ENCODE measurements around the gene MND1. TPM values are rescaled to one million over a fixed set of nuclear protein-coding genes. Genes with fewer than 3 reads are reported as not detected.

MND1 gene
- total and polyA plus RNA-seq, 2 of the 8 experiments (the other 6 are each of a cell fraction or from before 2014, with no cell fraction given) = 4.4 to 26.2 TPM

DNA sequence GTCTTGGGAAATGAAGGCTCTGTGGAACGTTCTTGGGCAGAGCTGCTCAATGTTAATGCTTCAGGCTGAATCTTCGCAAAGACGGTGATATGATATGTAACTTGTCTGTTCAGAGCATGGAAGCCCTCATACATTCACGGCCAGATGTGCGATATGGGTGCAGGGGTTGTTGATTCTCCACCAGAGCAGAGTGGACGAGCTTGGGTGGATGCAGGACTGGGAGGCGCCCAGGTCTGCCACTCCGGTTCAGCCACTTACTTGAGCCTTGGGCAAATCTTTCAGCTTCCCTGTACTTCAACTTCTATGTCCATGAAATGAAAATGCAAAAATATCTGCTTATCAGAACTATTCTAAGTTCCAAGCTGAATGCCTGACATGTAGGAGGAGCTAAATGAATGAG is 47.4 kb upstream of the MND1 start:
- H3K4me3 ChIP-seq (ENCODE audit: extremely low read depth in 1 of 4, insufficient read depth in 2 of 4, low read depth in 3 of 4, low read length in 4 of 4) = no peak overlapping the region
- H2BK5ac ChIP-seq (ENCODE audit: low read depth, low read length) = no peak overlapping the region
- H3K27ac ChIP-seq (ENCODE audit: low read depth, low read length) = no peak overlapping the region
- no peak overlapping the region for H3K4me2 ChIP-seq (ENCODE audit: insufficient read depth in 1 of 2, low read depth in 2 of 2, low read length in 2 of 2)
- WGBS, 2 experiments (ENCODE audit: extremely low coverage in 1 of 2, insufficient coverage in 1 of 2, insufficient read length in 1 of 2, insufficient replicate concordance in 2 of 2, low coverage in 1 of 2, low lambda C conversion rate in 2 of 2, missing lambda C conversion rate in 1 of 2) = 94% methylated on average over 8 of the region's 8 CpGs; no CpG with 5 or more reads in 1 of the 2 experiments
- no peaks in the 10 kb centered on the region for H3K23me2 ChIP-seq (ENCODE audit: low read depth, low read length)
- H4K20me1 ChIP-seq (replicated peaks in 1 of 2; ENCODE audit: control insufficient read depth in 1 of 2, insufficient read depth in 2 of 2, low read length in 2 of 2) = no peaks in the 10 kb centered on the region
- no peak overlapping the region for H3K4ac ChIP-seq (replicated peaks; ENCODE audit: insufficient read length, low read depth, low read length)
- H3K79me1 ChIP-seq (ENCODE audit: low read depth, low read length) = no peaks in the 10 kb centered on the region
- H3K4me1 ChIP-seq (replicated peaks in 1 of 4; ENCODE audit: control insufficient read depth in 3 of 4, insufficient read depth in 4 of 4, low read length in 3 of 4) = peaks cover 0 to 11% (median 1%) of the 10 kb centered on the region in 4 experiments; a peak in 4 of 7 replicates
- no peak overlapping the region for H4K8ac ChIP-seq (ENCODE audit: extremely low read depth, insufficient read depth, low read length)
- H4K91ac ChIP-seq (replicated peaks; ENCODE audit: insufficient read length, low read length) = no peak overlapping the region
- H2BK12ac ChIP-seq (ENCODE audit: low read depth, low read length) = no peak overlapping the region
- FAIRE-seq (no peak), DNase-seq (ENCODE audit: low read depth in 1 of 2, low spot score in 2 of 2) (no peak)
- ChIA-PET POLR2A (ENCODE audit: partially characterized antibody) (no interaction called here), CTCF (ENCODE audit: partially characterized antibody) (interaction anchor here (0.6 to 2.0 kb wide), 8 partner anchors 8 to 276 kb away, joined by 3 to 6 read pairs (median 4); no protein-coding TSS in a partner anchor)
- H3K18ac ChIP-seq (ENCODE audit: extremely low read depth, low read length) = no peak overlapping the region
- peaks cover 0 to 4% of the 10 kb centered on the region in 2 experiments; a peak in 1 of 4 replicates for H3K79me2 ChIP-seq (ENCODE audit: control insufficient read depth in 1 of 2, insufficient read depth in 2 of 2, low read length in 2 of 2)
- no peak overlapping the region for H2AFZ ChIP-seq (ENCODE audit: low read length)
- no peak overlapping the region for H2BK15ac ChIP-seq (ENCODE audit: low read length)
- H3K27me3 ChIP-seq (replicated peaks in 1 of 4; ENCODE audit: control insufficient read depth in 3 of 4, extremely low read depth in 1 of 4, insufficient read depth in 3 of 4, low read length in 3 of 4) = 0 out of 7 replicates have a peak, but pooled peaks cover 0 to 3% (median 0%) of the 10 kb centered on the region in 4 experiments
- H2AK5ac ChIP-seq (ENCODE audit: low read depth, low read length) = no peak overlapping the region
- no peak overlapping the region for H2BK20ac ChIP-seq (ENCODE audit: low read length)
- H3K23ac ChIP-seq (ENCODE audit: insufficient read length) = no peak overlapping the region
- no peak overlapping the region for H3K14ac ChIP-seq (ENCODE audit: insufficient read length)
- H3K36me3 ChIP-seq (ENCODE audit: control insufficient read depth in 2 of 4, insufficient read depth in 4 of 4, low read length in 3 of 4) = peaks cover 11 to 56% (median 25%) of the 10 kb centered on the region in 4 experiments; a peak in 7 of 8 replicates
- peaks cover 2 to 6% of the 10 kb centered on the region in 2 experiments; a peak in 1 of 4 replicates for H3K9me3 ChIP-seq (ENCODE audit: insufficient read depth in 2 of 2, low read depth in 1 of 2, low read length in 1 of 2)
- H4K5ac ChIP-seq (ENCODE audit: insufficient read length, low read depth, low read length) = no peak overlapping the region
- no peak overlapping the region for H3K9ac ChIP-seq (replicated peaks in 1 of 4; ENCODE audit: extremely low read depth in 1 of 4, low read depth in 3 of 4, low read length in 3 of 4)
- H2BK120ac ChIP-seq (replicated peaks; ENCODE audit: low read depth, low read length) = no peak overlapping the region
- H3K56ac ChIP-seq (replicated peaks; ENCODE audit: insufficient read length, low read depth, low read length) = no peak overlapping the region
- TF ChIP-seq JUND (IDR thresholded peaks at IDR 0.05; ENCODE audit: low read length) (no peak), SRF (IDR thresholded peaks at IDR 0.05; ENCODE audit: low read depth, low read length) (no peak), RBBP5 (IDR thresholded peaks at IDR 0.05; ENCODE audit: borderline replicate concordance, low read depth, low read length) (no peak), EP300 (IDR thresholded peaks at IDR 0.05; ENCODE audit: borderline replicate concordance in 1 of 2, low read depth in 2 of 2, low read length in 2 of 2) (no peak), YY1 (IDR thresholded peaks at IDR 0.05; ENCODE audit: low read depth, low read length) (no peak), BCL11A (IDR thresholded peaks at IDR 0.05; ENCODE audit: low read depth in 2 of 2, low read length in 2 of 2) (no peak), KDM1A (IDR thresholded peaks at IDR 0.05; ENCODE audit: borderline replicate concordance, low read length) (no peak), NANOG (IDR thresholded peaks at IDR 0.05; ENCODE audit: insufficient read depth, low read depth, low read length, poor library complexity, severe bottlenecking) (no peak), SAP30 (IDR thresholded peaks at IDR 0.05; ENCODE audit: insufficient read depth, insufficient replicate concordance, low read length) (no peak), CBX8 (IDR thresholded peaks at IDR 0.05; ENCODE audit: borderline replicate concordance, low read depth, low read length) (no peak), CTBP2 (IDR thresholded peaks at IDR 0.05; ENCODE audit: borderline replicate concordance, insufficient read depth, insufficient read length, low read length) (no peak), BACH1 (IDR thresholded peaks at IDR 0.05; ENCODE audit: low read length) (no peak)
- TF ChIP-seq, protein P1, sequence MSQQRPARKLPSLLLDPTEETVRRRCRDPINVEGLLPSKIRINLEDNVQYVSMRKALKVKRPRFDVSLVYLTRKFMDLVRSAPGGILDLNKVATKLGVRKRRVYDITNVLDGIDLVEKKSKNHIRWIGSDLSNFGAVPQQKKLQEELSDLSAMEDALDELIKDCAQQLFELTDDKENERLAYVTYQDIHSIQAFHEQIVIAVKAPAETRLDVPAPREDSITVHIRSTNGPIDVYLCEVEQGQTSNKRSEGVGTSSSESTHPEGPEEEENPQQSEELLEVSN (IDR thresholded peaks at IDR 0.05) = no peak

All from H1 (cell line).